Fibroblast of villous mesenchyme (primary cell): ENCODE measurements around the gene DCC. TPM values are rescaled to one million over a fixed set of nuclear protein-coding genes. Genes with fewer than 3 reads are reported as not detected.

Experiments
- DNase-seq: peaks from one replicate; pipeline ENCODE4 v3.0.0-alpha.2; 2010; ENCODE audit warnings: low read depth
- H3K4me3 ChIP-seq: 2 replicates; pipeline ENCODE4 v1.5.1; 2011; ENCODE audit warnings: low read depth, mild to moderate bottlenecking, low read length
- total RNA-seq: library from RNA; depleted of rRNA; stranded (reverse); fragments of >200 nt; gene quantifications from 2 replicates; pipeline ENCODE4 v1.2.3, GENCODE V29; 2012
- TF ChIP-seq, protein P1 (sequence below): IDR thresholded peaks from 2 replicates; pipeline ENCODE4 v1.5.1; 2012; ENCODE audit warnings: low read depth, mild to moderate bottlenecking, low read length; ENCODE audit not compliant: insufficient read depth

Gene DCC
- total RNA-seq, 1 donor, result not detected

DNA sequence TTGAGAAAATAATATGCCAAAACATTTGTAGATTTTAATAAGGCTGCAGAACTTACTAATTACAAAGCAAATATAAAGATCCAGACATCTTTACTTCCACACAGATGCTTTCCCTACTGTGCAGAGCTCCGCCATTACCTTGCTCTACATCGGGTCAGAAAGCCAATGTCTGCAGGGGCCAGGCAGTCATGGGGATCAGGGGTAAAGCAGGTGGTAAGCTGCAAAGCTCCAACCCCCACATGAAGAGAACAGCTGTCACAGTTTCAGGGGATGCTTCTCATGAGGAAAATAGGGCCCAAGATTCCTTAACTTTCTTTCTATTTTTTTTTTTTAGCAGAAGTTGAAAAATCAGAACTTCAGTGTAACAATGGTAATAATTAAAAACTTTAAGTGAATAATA lies 102.7 kb downstream of the DCC start:
- no peak for DNase-seq
- TF ChIP-seq, protein P1, sequence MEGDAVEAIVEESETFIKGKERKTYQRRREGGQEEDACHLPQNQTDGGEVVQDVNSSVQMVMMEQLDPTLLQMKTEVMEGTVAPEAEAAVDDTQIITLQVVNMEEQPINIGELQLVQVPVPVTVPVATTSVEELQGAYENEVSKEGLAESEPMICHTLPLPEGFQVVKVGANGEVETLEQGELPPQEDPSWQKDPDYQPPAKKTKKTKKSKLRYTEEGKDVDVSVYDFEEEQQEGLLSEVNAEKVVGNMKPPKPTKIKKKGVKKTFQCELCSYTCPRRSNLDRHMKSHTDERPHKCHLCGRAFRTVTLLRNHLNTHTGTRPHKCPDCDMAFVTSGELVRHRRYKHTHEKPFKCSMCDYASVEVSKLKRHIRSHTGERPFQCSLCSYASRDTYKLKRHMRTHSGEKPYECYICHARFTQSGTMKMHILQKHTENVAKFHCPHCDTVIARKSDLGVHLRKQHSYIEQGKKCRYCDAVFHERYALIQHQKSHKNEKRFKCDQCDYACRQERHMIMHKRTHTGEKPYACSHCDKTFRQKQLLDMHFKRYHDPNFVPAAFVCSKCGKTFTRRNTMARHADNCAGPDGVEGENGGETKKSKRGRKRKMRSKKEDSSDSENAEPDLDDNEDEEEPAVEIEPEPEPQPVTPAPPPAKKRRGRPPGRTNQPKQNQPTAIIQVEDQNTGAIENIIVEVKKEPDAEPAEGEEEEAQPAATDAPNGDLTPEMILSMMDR, result no peak

DNA sequence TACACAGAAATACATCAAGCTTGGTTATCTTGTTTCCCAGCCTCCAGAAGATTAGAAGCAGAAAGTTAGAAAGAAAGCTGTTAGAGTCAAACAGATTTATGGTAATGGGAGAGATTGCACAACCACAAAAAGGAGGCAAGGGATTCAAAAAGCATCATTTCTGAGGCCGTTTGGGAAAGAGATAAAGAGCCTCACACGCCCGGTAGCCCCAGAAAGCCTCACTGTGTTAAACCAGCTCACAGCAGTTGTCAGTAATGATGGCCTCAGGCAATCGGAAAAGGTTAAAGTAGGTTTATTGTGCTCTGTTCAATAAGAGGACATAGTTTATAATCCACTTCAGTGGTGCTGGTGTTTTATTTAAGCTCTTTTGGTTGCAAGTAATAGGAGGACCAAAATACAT lies 111.3 kb downstream of the DCC start:
- TF ChIP-seq, protein P1, result no peak
- H3K4me3 ChIP-seq, result no peak overlapping the region
- no peak for DNase-seq

More for the DNA sequence above, 102.7 kb downstream of the DCC start:
- H3K4me3 ChIP-seq, result no peak overlapping the region

DNA sequence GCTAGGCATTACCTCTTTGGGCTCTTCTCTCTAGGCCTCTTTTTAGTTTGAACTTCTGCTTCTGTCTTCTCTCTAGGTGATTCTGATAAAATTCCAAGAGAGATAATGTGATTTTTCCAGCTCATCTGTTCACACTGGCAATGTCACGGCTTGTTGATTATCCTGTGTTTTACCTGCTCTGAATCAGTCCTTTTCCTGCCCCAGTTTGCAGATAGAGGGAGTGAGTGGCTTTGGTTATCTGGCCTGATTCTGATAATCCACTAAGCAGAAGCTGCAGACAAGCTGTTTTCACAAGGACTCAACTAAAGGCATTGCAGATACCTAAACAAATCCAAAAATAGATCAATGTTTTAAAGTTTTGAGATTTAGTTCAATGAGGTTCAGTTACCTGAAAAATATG lies 111.9 kb downstream of the DCC start:
- no peak for DNase-seq
- no peak overlapping the region for H3K4me3 ChIP-seq
- TF ChIP-seq, protein P1, result no peak

DNA sequence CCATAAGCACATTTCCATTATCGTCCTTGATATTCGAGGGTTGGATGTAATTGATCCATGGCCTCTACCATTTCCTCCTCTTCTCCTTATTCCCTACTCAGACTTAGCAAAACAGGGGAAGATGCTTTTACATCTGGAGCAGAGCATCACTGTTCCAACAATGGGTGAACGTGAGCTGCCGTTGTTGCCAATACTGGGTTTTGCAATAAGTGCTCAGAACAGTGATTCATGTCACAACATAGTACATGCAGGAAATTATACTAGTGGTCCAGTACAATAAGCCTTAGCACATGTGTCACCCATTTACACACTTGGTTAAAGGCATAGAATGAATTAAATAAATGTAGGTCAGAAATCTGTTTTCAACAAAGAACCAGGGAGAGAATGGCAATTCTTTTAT lies 112.4 kb downstream of the DCC start:
- DNase-seq, result no peak
- TF ChIP-seq, protein P1, result no peak
- no peak overlapping the region for H3K4me3 ChIP-seq

DNA sequence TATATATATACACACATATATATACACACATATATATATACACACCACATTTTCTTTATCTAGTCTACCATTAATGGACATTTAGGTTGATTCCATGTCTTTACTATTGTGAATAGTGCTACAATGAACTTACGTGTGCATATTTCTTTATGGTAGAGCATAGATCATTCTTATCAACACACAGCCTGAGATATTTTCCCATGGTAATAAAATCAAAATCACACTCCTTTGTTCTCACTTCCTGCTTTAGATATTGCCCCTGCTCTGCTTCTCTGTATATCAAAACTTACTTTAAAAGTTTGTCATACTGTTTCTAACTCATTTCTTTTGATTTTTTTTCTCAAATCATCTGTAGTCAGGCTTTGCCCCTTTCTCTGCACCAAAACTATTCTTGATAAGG lies 119.9 kb downstream of the DCC start:
- DNase-seq, result no peak
- TF ChIP-seq, protein P1, result no peak
- no peak overlapping the region for H3K4me3 ChIP-seq

DNA sequence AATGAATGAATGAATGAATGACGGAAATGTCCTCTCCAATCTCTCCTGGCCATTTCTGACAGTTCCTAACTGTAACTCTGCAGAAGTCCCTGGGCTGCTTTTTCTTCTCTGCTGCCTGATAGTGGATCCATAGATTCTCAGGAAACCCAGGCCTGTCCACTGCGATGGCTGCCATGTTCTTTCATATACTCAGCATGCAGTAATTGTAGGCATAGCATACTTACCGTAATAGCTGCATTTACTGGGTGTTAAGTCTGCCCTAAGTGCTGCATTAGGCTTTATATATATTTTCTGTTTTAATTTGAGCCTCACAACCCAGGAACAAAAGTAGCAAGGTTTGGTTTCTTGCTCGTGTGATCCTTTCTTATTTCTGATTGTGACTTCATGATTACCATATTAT lies 122.9 kb downstream of the DCC start:
- TF ChIP-seq, protein P1, result no peak
- H3K4me3 ChIP-seq, result no peak overlapping the region
- DNase-seq, result no peak

DNA sequence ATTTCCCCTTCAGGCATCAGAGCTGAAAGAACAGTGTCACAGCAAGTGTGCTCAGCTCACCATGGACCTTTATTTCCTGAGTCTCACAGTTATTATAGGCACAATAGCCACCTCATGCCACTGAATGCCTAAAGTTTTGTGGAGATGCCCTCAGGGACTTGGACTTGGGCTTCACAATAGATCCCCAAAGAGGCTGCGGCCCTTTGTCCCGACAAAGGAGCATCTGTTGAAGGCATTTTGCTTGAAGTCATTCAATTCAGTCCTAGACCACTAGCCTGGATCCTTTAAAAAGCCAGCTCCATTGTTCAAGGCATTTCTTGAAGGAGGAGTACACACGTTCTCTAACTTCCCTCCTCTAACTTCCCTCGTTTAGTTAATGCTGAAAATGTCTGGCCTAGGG lies 125.4 kb downstream of the DCC start:
- no peak overlapping the region for H3K4me3 ChIP-seq
- TF ChIP-seq, protein P1, result no peak
- DNase-seq, result no peak
